CD1c-positive myeloid dendritic cell (primary cell): ENCODE measurements around the gene NAT10.
"Not testable (repeated sequence)": the region's sequence is repeated elsewhere in the genome, so short reads cannot be mapped to it uniquely, and the experiment has no call there.

ENCODE experiments used
- DNase-seq: peaks from one replicate; pipeline ENCODE4 v3.0.0-alpha.2; 2016; ENCODE audit errors: extremely low spot score

The NAT10 gene

GRCh38 chr11:34167961-34168360, 62.5 kb downstream of the NAT10 start:
- DNase-seq: no peak

DNA sequence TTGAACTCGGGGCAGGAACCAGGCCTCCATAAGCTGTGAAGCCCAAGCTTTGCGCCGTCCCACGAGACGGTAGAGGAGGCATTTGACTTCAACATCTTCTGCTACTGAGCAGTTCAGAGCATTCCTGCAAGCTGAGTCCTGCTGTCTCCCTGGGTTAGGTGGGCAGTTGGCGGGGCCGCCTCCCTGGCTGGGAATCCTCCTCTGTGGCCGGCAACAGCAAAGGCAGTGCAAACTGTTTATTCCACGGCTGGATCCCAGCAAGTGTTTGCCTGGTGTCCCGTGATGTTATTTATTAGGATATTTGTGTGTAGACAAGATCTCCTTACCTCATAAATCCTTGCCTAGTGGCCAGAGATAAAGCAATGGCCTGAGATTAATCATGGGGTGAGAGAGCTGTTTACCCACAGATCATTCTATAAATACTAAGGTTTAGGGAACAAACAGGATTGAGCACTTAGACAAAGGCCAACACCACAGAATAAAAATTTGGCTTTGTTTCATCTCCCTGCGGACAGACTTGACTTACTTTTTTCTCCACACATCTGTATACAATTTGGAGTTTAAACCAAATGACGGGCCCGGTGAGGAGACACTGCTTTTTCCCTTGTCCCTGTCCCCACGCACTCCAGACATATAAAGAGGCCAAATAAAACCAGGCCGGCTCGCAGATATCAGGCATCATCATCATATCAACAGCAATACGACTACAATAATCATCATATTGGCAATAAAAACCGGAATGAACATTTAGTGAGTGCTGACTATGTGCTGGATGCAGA, 63.4 kb downstream of the NAT10 start:
- DNase-seq: no peak

GRCh38 chr11:34169686-34170085, 64.3 kb downstream of the NAT10 start:
- no peak for DNase-seq

- no peak for DNase-seq
Observed at GRCh38 chr11:34173050-34173449, 67.6 kb downstream of the NAT10 start.

GRCh38 chr11:34174412-34175041, 69.1 kb downstream of the NAT10 start:
- DNase-seq: peak; percentile 82

DNA sequence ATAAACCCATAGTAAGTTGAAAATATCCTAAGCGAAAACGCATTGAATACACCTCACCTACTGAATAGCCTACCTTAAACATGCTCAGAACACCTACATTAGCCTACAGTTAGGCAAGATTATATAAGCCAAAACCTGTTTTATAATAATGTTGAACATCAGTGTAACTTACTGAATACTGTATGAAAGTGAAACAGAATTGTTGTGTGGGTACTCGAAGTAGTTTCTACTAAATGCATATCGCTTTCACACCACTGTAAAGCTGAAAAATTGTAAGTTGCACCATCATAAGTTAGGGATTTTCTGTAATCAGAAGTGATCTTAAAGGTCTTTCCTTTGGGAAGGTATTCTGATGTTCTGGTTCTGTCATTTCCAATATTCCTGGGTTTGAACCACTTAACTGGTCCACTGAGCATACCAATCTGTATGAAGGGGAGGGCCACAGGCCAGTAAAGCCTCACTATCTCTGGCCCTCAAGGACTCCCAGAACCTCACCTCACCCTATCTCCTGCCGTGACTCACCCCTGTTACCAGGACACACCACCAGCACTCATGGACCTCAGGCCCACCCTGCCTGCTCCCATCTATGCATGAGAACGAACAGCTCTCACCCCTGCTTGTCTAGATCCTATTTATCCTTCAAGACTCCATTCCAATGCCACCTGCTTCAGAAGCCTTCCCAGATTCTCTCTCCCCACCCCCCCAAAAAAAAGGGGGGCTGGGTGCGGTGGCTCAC, 70.0 kb downstream of the NAT10 start:
- no peak for DNase-seq

- DNase-seq: no peak
Observed at GRCh38 chr11:34176751-34177209, 71.4 kb downstream of the NAT10 start.

GRCh38 chr11:34178209-34178821, 72.9 kb downstream of the NAT10 start:
- no peak for DNase-seq

GRCh38 chr11:34179026-34179675, 73.7 kb downstream of the NAT10 start:
- DNase-seq: no peak

DNA sequence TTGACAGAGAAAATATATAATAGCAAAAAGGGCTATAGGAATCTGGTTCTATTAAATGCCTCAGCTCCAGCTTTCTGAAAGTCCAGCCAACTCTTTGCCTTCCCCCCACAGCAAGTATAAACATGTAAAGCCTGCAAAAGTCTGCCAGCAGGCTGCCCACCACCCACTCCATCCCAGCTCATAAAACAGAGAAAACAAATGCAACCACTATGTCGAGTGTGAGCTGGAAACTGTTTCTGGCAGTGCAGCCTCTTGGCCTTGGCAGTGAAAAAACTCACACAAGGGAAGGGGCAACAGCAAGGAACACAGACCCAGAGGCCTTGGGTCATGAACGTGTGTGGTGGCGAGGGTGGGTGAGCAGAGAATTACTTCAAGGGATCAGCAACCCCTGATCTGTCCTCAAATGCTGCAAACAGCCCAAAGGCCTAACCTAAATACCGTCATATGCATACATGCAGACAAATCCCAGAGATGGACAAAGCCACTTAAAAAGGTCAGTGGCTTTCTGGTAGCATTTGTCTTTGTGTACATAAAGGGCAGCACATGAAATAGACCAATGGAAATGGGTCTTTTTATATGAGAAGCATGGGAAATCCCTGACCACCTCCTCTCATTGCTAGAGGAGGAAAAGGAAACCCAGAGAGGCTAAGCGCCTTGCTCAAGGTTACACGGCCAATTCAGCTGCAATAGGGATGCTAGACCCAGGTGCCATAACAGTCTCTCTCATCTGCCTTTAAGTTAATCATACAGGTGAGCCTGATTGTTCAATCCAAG, 74.8 kb downstream of the NAT10 start:
- no peak for DNase-seq

DNA sequence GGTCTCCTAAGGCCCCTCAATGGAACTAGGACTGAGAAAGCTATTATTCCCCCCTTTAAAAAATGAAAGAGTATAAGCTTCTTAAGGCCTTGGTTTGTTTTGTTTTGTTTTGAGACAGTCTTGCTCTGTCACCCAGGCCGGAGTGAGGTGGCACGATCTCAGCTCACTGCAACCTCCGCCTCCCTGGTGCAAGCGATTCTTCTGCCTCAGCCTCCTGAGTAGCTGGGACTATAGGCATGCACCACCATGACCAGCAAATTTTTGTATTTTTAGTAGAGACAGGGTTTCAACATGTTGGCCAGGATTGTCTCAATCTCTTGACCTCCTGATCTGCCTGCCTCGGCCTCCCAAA, 75.4 kb downstream of the NAT10 start:
- not testable (repeated sequence) for DNase-seq

DNA sequence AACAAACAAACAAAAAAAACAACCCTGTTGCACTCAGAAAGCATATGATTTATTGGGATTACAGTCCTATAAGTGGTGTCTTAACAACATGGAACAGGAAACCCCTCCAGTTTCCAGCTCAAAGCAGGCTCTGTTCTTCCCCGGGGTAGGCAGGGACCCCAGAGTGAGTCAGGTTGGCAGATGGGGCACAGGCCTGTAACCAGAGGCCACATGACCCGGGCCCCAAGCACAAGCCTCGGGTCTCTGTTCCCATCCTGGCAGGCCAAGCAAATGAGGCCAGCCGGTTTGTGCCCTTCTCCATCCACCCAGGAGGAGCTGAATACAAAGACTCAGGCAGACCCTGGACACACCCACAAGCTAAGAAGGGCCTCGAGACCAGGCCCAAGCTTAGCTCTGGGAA, 75.8 kb downstream of the NAT10 start:
- no peak for DNase-seq

DNA sequence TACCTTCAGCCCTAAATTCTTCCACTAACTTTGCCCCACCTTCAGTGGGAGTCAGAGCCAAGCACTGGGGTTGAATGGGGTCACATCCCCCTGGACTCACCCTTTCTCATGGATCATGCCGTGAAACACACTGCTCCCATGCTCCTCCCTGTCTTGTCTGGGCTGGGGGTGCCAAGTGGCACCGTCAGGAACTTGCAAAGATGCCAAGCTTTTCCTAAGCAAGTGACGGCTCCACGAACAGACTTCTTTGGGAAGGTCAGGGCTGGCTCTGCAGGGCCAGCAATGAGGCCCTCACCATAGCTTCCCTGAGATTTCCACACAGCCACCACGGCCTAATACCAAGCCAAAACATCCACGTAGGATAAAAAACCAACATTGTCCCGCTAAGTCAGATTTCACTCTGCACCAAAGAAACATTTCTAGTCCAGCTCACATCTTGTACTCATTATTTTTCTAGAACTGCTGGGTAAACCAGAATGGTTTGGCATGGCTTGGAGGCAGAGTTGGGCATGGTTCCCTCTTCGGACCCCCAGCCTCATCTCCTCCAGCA, 76.5 kb downstream of the NAT10 start:
- no peak for DNase-seq

GRCh38 chr11:34182425-34182824, 77.0 kb downstream of the NAT10 start:
- DNase-seq: no peak

DNA sequence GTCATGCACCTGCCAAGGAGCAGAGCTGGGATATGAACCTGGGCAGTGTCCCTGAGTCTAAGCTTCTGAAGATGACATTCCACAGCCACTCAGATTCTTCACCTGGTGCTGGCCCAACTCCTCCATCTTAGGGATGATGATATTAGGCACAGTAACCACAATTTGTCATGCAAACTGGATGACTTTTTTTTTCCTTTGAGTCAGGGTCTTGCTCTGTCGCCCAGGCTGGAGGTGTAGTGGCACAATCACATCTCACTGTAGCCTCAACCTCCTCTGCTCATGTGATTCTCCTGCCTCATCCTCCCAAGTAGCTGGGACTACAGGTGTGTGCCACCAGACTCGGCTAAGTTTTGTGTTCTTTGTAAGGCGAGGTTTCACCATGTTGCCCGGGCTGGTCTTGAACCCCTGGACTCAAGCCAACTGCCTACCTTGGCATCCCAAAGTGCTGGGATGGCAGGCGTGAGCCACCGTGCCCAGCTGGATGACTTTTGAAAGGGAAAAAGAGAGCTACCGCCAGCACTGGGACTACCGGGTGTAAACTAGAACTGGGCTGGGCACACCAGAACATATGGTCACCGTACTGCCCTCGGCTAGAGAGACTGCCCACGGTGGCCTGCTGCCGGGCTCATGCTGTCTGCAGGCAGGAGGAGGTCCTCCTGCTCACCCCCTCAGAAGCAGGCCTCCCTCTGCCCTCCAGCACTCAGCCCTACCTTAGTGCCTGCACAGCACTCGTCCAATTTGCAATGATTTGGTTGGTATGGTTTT, 77.7 kb downstream of the NAT10 start:
- no peak for DNase-seq

- no peak for DNase-seq
Observed at GRCh38 chr11:34183848-34184391, 78.5 kb downstream of the NAT10 start.

GRCh38 chr11:34184505-34185015, 79.1 kb downstream of the NAT10 start:
- no peak for DNase-seq

DNA sequence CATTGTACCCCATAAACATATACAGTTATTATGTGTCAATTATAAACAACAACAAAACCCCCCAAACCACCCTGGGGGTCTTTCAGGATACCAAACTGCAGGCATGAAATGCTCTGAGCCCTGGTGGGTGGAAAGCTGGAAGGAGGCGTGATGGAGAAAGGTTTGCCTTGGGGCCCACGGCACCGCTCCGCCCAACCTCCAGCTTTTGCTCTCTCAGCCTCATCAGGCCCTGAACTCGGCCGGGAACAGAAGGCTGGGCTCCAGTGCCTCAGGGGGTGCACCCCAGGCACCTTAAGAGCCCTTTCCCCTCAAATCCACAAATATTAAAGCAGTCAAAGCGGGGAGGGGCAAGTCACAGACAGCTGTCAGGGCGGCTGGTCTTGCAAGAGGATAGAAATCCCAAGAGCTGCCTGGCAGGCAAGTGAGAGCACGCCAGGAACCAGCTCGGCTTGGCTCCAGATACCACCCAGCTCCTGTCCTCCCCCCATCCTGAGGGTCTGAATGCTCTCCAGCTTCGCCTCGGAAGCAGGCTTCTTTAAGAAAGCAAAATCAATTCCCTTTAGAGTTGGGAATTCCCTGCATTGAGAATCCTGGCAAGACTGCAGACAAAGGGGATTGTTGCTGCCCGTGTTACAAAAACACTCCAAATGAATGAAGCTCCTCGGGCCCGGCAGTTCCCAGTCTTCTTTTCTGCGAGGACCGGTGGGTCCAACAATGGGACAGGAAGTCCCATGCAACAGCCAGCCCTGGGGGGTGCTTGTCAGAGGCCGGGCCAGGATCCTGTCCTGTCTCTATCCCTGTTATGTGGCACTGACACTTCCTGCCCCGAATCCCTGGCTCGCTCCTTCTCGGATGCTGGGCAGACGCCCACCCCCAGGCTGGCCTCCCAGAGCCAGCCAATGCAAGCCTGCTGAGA, 80.8 kb downstream of the NAT10 start:
- DNase-seq: no peak
